Mesenchymal stem cell (in vitro differentiated cells and primary cell): ENCODE data around the gene CNTNAP2.

Experiments used
- DNase-seq: peaks from one replicate; pipeline ENCODE4 v3.0.0-alpha.2; 2013
- H2AFZ ChIP-seq: one replicate; pipeline ENCODE4 v1.6.1; 2013; ENCODE audit warnings: low read depth, mild to moderate bottlenecking, control low read depth, inconsistent platforms, low read length, moderate library complexity
- H2AK5ac ChIP-seq: 2 replicates; pipeline ENCODE4 v1.6.1; 2013; ENCODE audit warnings: low read length, moderate library complexity, mild to moderate bottlenecking, inconsistent platforms; ENCODE audit not compliant: severe bottlenecking
- H2BK120ac ChIP-seq: one replicate; pipeline ENCODE4 v1.6.1; 2013; ENCODE audit warnings: low read depth, mild to moderate bottlenecking, inconsistent platforms, low read length, moderate library complexity
- H2BK12ac ChIP-seq, 2 experiments: one replicate each; pipeline ENCODE4 v1.6.1; 2013; ENCODE audit warnings: inconsistent platforms in 2 of 2, low read length in 2 of 2, mild to moderate bottlenecking in 2 of 2, moderate library complexity in 2 of 2, control low read depth in 1 of 2
- H2BK15ac ChIP-seq: one replicate; pipeline ENCODE4 v1.6.1; 2013; ENCODE audit warnings: mild to moderate bottlenecking, low read depth, inconsistent platforms; ENCODE audit not compliant: poor library complexity, severe bottlenecking
- H2BK5ac ChIP-seq: 2 replicates; pipeline ENCODE4 v1.6.1; 2013; ENCODE audit warnings: low read depth, mild to moderate bottlenecking, low read length, control low read depth, inconsistent platforms; ENCODE audit not compliant: poor library complexity, severe bottlenecking
- H3K14ac ChIP-seq, 2 experiments: one replicate each; pipeline ENCODE4 v1.6.1; 2013; ENCODE audit warnings: inconsistent platforms in 2 of 2, low read length in 2 of 2, control low read depth in 1 of 2, mild to moderate bottlenecking in 1 of 2, moderate library complexity in 1 of 2
- H3K18ac ChIP-seq, 2 experiments: one replicate each; pipeline ENCODE4 v1.6.1; 2013; ENCODE audit warnings: inconsistent platforms in 2 of 2, low read length in 2 of 2, control low read depth in 1 of 2, low read depth in 1 of 2, mild to moderate bottlenecking in 1 of 2
- H3K23ac ChIP-seq, 2 experiments: one replicate each; pipeline ENCODE4 v1.6.1; 2013; ENCODE audit warnings: inconsistent platforms in 2 of 2, low read length in 2 of 2, mild to moderate bottlenecking in 2 of 2, moderate library complexity in 2 of 2, control low read depth in 1 of 2
- H3K27ac ChIP-seq: 2 replicates; pipeline ENCODE4 v1.5.1; 2013; ENCODE audit warnings: mild to moderate bottlenecking, moderate library complexity, low read length, control low read depth, inconsistent platforms; ENCODE audit not compliant: poor library complexity, severe bottlenecking
- H3K27me3 ChIP-seq, 2 experiments: 2 replicates each; pipeline versions ENCODE4 v1.6.1 to v1.7.0; 2013; ENCODE audit warnings: low read length in 2 of 2, mild to moderate bottlenecking in 2 of 2, moderate library complexity in 2 of 2, control low read depth in 1 of 2, inconsistent platforms in 1 of 2; ENCODE audit not compliant: control insufficient read depth in 1 of 2, insufficient read depth in 1 of 2
- H3K36me3 ChIP-seq, 2 experiments: 2 replicates each; pipeline versions ENCODE4 v1.6.1 to v1.7.0; 2013; ENCODE audit warnings: low read length in 2 of 2, control low read depth in 1 of 2, inconsistent platforms in 1 of 2, low read depth in 1 of 2, mild to moderate bottlenecking in 1 of 2; ENCODE audit not compliant: insufficient read depth in 2 of 2, control insufficient read depth in 1 of 2
- H3K4ac ChIP-seq, 2 experiments: one replicate each; pipeline ENCODE4 v1.6.1; 2013; ENCODE audit warnings: inconsistent platforms in 2 of 2, low read length in 2 of 2, mild to moderate bottlenecking in 2 of 2, moderate library complexity in 2 of 2, control low read depth in 1 of 2, low read depth in 1 of 2
- H3K4me1 ChIP-seq: 2 replicates; pipeline ENCODE4 v1.6.1; 2013; ENCODE audit warnings: low read depth, low read length, control low read depth; ENCODE audit not compliant: control insufficient read depth, insufficient read depth
- H3K4me2 ChIP-seq: 2 replicates; pipeline ENCODE4 v1.6.1; 2013; ENCODE audit warnings: low read length, mild to moderate bottlenecking, inconsistent platforms; ENCODE audit not compliant: poor library complexity, severe bottlenecking
- H3K4me3 ChIP-seq, 2 experiments: 2 replicates each; pipeline versions ENCODE4 v1.5.1 to v1.7.0; 2013; ENCODE audit warnings: low read length in 2 of 2, mild to moderate bottlenecking in 2 of 2, control low read depth in 1 of 2, low read depth in 1 of 2; ENCODE audit not compliant: insufficient read depth in 1 of 2
- H3K79me1 ChIP-seq: replicated peaks from 2 replicates; pipeline ENCODE4 v1.6.1; 2013; ENCODE audit warnings: mild to moderate bottlenecking, control low read depth, low read length, inconsistent platforms; ENCODE audit not compliant: poor library complexity, severe bottlenecking
- H3K9ac ChIP-seq: 2 replicates; pipeline ENCODE4 v1.7.0; 2013; ENCODE audit warnings: mild to moderate bottlenecking, low read length, moderate library complexity
- H3K9me3 ChIP-seq: 2 replicates; pipeline ENCODE4 v1.7.0; 2013; ENCODE audit warnings: mild to moderate bottlenecking, low read length; ENCODE audit not compliant: control insufficient read depth
- H4K8ac ChIP-seq: one replicate; pipeline ENCODE4 v1.6.1; 2013; ENCODE audit warnings: inconsistent platforms, mild to moderate bottlenecking, low read length, moderate library complexity
- H4K91ac ChIP-seq: one replicate; pipeline ENCODE4 v1.6.1; 2013; ENCODE audit warnings: mild to moderate bottlenecking, low read length, inconsistent platforms
- WGBS: methylation state at CpG from one replicate; pipeline ENCODE4 v1.1.7; 2013; ENCODE audit warnings: mixed read lengths; 5-methylcytosine and 5-hydroxymethylcytosine counted together

CNTNAP2 gene

DNA sequence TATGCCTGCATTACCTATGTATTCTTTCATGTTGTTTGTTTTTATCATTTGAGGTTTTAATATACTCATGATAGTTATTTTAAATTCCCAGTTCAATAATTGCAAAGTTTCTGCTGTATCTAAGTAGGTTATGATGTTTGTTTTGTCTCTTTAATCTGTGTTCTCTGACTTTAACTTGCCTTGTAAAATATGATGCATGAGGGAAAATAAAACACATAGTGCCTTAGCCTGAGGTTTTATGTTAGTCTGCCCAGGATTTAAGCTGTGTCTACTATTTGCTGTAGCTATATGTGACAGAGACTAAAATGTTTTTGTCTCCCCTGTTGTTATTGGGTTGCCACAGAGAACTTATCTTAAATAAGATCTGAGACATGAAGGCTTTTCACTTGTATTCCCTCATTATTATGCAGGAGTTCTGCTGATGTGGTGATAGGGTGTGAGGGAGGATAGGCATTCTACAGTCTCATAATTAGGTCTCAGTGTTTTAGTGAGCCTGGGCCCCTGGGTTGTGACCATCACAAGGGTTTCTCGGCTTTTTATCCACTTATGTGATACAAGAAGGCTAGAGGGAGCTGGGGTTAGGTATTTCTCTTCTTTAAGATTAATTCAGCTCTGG, 582.5 kb downstream of the CNTNAP2 start:
- H2BK15ac ChIP-seq, result no peak overlapping the region
- no peak overlapping the region for H2BK120ac ChIP-seq
- H3K27ac ChIP-seq, result no peak overlapping the region
- H3K9ac ChIP-seq, result no peak overlapping the region
- DNase-seq, result no peak
- H3K23ac ChIP-seq, result no peak overlapping the region
- H2AFZ ChIP-seq, result no peak overlapping the region
- no peak overlapping the region for H3K4me3 ChIP-seq
- no peak overlapping the region for H3K4me2 ChIP-seq
- no peak overlapping the region for H4K91ac ChIP-seq
- H3K9me3 ChIP-seq, result peaks cover 11% of the 10 kb centered on the region
- 87% methylated on average over 1 of the region's 1 CpG for WGBS
- H4K8ac ChIP-seq, result no peak overlapping the region
- no peak overlapping the region for H2BK5ac ChIP-seq
- H2BK12ac ChIP-seq, result no peak overlapping the region
- no peak overlapping the region for H3K18ac ChIP-seq
- H3K27me3 ChIP-seq, result no peaks in the 10 kb centered on the region
- no peak overlapping the region for H2AK5ac ChIP-seq
- no peaks in the 10 kb centered on the region for H3K79me1 ChIP-seq
- H3K4me1 ChIP-seq, result no peaks in the 10 kb centered on the region
- H3K14ac ChIP-seq, result no peak overlapping the region
- H3K36me3 ChIP-seq, result no peaks in the 10 kb centered on the region
- H3K4ac ChIP-seq, result no peak overlapping the region

GRCh38 chr7:146700015-146700560, 583.5 kb downstream of the CNTNAP2 start:
- H2BK5ac ChIP-seq, result no peak overlapping the region
- no peak overlapping the region for H2AFZ ChIP-seq
- no peak overlapping the region for H2AK5ac ChIP-seq
- no peak overlapping the region for H3K27ac ChIP-seq
- no peak overlapping the region for H2BK15ac ChIP-seq
- H4K8ac ChIP-seq, result no peak overlapping the region
- no peak overlapping the region for H3K23ac ChIP-seq
- H3K14ac ChIP-seq, result no peak overlapping the region
- H3K18ac ChIP-seq, result no peak overlapping the region
- H3K27me3 ChIP-seq, result no peaks in the 10 kb centered on the region
- H2BK120ac ChIP-seq, result no peak overlapping the region
- H3K9me3 ChIP-seq, result peaks cover 15% of the 10 kb centered on the region
- no CpG with 5 or more reads among the region's 1 CpG for WGBS
- no peaks in the 10 kb centered on the region for H3K36me3 ChIP-seq
- H2BK12ac ChIP-seq, result no peak overlapping the region
- no peak overlapping the region for H3K4me2 ChIP-seq
- H3K4me1 ChIP-seq, result no peaks in the 10 kb centered on the region
- no peak overlapping the region for H3K4ac ChIP-seq
- DNase-seq, result no peak
- no peak overlapping the region for H4K91ac ChIP-seq
- no peaks in the 10 kb centered on the region for H3K79me1 ChIP-seq
- no peak overlapping the region for H3K4me3 ChIP-seq
- H3K9ac ChIP-seq, result no peak overlapping the region

DNA sequence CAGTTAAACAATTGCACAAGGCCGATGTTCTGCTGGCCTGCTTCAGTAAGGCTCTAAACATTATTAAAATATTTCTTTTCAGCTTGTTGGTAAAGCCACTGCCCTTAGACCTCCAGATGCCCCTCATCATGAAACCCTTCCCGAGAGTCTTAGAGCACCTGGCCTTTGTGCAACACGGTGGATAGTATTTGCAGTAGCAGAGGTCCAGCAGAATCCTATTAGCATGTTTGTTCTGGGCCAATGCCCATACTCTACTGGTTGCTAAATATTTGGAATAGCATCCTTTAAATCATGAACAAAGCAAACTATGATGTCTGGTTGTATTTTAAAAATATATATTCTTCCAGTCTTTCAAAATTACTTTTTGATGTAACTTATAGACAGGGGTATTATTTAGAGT, 584.6 kb downstream of the CNTNAP2 start:
- no peaks in the 10 kb centered on the region for H3K79me1 ChIP-seq
- H3K9ac ChIP-seq, result no peak overlapping the region
- no peak overlapping the region for H3K18ac ChIP-seq
- no peak overlapping the region for H3K14ac ChIP-seq
- no peaks in the 10 kb centered on the region for H3K4me1 ChIP-seq
- H3K36me3 ChIP-seq, result no peaks in the 10 kb centered on the region
- H2BK15ac ChIP-seq, result no peak overlapping the region
- no peak overlapping the region for H2AFZ ChIP-seq
- no peak overlapping the region for H2AK5ac ChIP-seq
- no peak overlapping the region for H3K4me2 ChIP-seq
- no peak overlapping the region for H3K23ac ChIP-seq
- no peak overlapping the region for H3K4ac ChIP-seq
- no peak overlapping the region for H4K8ac ChIP-seq
- no peak overlapping the region for H3K4me3 ChIP-seq
- no peak overlapping the region for H4K91ac ChIP-seq
- H2BK120ac ChIP-seq, result no peak overlapping the region
- no peak for DNase-seq
- H2BK5ac ChIP-seq, result no peak overlapping the region
- H2BK12ac ChIP-seq, result no peak overlapping the region
- H3K9me3 ChIP-seq, result peaks cover 11% of the 10 kb centered on the region
- WGBS, result 88% methylated on average over 3 of the region's 3 CpGs
- H3K27ac ChIP-seq, result no peak overlapping the region
- no peaks in the 10 kb centered on the region for H3K27me3 ChIP-seq

GRCh38 chr7:146702898-146703297, 586.3 kb downstream of the CNTNAP2 start:
- Histone ChIP-seq H3K14ac (no peak overlapping the region), H2AFZ (no peak overlapping the region), H3K36me3 (no peaks in the 10 kb centered on the region), H3K79me1 (no peaks in the 10 kb centered on the region), H3K4me1 (no peaks in the 10 kb centered on the region), H3K4me3 (no peak overlapping the region), H3K4me2 (no peak overlapping the region), H3K9ac (no peak overlapping the region), H4K8ac (no peak overlapping the region), H2BK5ac (no peak overlapping the region), H2AK5ac (no peak overlapping the region), H2BK15ac (no peak overlapping the region), H3K4ac (no peak overlapping the region), H2BK120ac (no peak overlapping the region), H3K18ac (no peak overlapping the region), H4K91ac (no peak overlapping the region), H3K9me3 (peaks cover 11% of the 10 kb centered on the region), H3K23ac (no peak overlapping the region), H3K27me3 (no peaks in the 10 kb centered on the region), H2BK12ac (no peak overlapping the region), H3K27ac (no peak overlapping the region)
- no peak for DNase-seq
- WGBS, result no CpG with 5 or more reads among the region's 1 CpG
